PC-9 (cell line): ENCODE results near the gene ANKRD60. TPM values are rescaled to one million over a fixed set of nuclear protein-coding genes. Genes with fewer than 3 reads are reported as not detected.

ENCODE experiments used
- BruUV-seq: library from RNA; stranded (reverse); fragments of 400-500 nt; replicated peaks from 2 replicates; lab custom pipeline; 2021; lab: Mats Ljungman, UMichigan
- CTCF ChIA-PET: fragments of 300-600 bp; sonication (Branson Sonifier 250); formaldehyde crosslinking; loops from one replicate; lab custom pipeline; 2022; ENCODE audit warnings: antibody characterized with exemption; lab: Charles Lee
- POLR2A ChIA-PET: fragments of 300-600 bp; sonication (Branson Sonifier 250); formaldehyde crosslinking; loops from one replicate; lab custom pipeline; 2022; ENCODE audit warnings: antibody characterized with exemption; ENCODE audit not compliant: unreplicated experiment; lab: Charles Lee
- DNase-seq, 2 experiments: peaks; one replicate each; pipeline versions ENCODE4 v3.0.0 to v3.0.0-alpha.2; 2015 to 2022; ENCODE audit warnings: mixed read lengths in 1 of 2
- H2AFZ ChIP-seq: fragments of 200-600 bp; sonication (generic); 2 replicates; pipeline ENCODE4 v1.8.1; 2017; ENCODE audit warnings: antibody characterized with exemption
- H3F3A ChIP-seq: fragments of 200-600 bp; sonication (generic); 2 replicates; pipeline ENCODE4 v1.8.1; 2017; ENCODE audit warnings: antibody characterized with exemption, mild to moderate bottlenecking, low read depth; ENCODE audit not compliant: insufficient read depth
- H3K27ac ChIP-seq: fragments of 200-600 bp; sonication (generic); 2 replicates; pipeline ENCODE4 v1.6.1; 2016; ENCODE audit warnings: mixed run types
- H3K27me3 ChIP-seq: fragments of 200-600 bp; sonication (generic); 2 replicates; pipeline ENCODE4 v1.6.1; 2016; ENCODE audit warnings: low read depth, mixed run types; ENCODE audit not compliant: insufficient read depth
- H3K36me3 ChIP-seq: fragments of 200-600 bp; sonication (generic); 2 replicates; pipeline ENCODE4 v1.6.1; 2016; ENCODE audit warnings: low read depth, mixed run types
- H3K4me1 ChIP-seq: fragments of 200-600 bp; sonication (generic); replicated peaks from 2 replicates; pipeline ENCODE4 v1.6.1; 2016; ENCODE audit warnings: mixed run types; ENCODE audit not compliant: insufficient read depth
- H3K4me2 ChIP-seq: fragments of 200-600 bp; sonication (generic); 2 replicates; pipeline ENCODE4 v1.6.1; 2017; ENCODE audit warnings: mixed run types
- H3K4me3 ChIP-seq: fragments of 200-600 bp; sonication (generic); 2 replicates; pipeline ENCODE4 v1.6.1; 2016; ENCODE audit warnings: mixed run types
- H3K79me2 ChIP-seq: fragments of 200-600 bp; sonication (generic); 2 replicates; pipeline ENCODE4 v1.6.1; 2017; ENCODE audit warnings: low read depth, mixed run types
- H3K9me2 ChIP-seq: fragments of 200-600 bp; sonication (generic); 2 replicates; pipeline ENCODE4 v1.8.1; 2017; ENCODE audit warnings: mild to moderate bottlenecking; ENCODE audit not compliant: insufficient read depth
- H3K9me3 ChIP-seq: fragments of 200-600 bp; sonication (generic); 2 replicates; pipeline ENCODE4 v1.8.1; 2016; ENCODE audit warnings: low read depth; ENCODE audit not compliant: insufficient read depth
- H4K20me1 ChIP-seq: fragments of 200-600 bp; sonication (generic); 2 replicates; pipeline ENCODE4 v1.8.1; 2017; ENCODE audit not compliant: insufficient read depth
- CTCF ChIP-seq: fragments of 200-600 bp; sonication (generic); conservative IDR thresholded peaks from 2 replicates; pipeline ENCODE4 v1.6.1; 2017; ENCODE audit warnings: mixed run types, antibody characterized with exemption, mild to moderate bottlenecking, moderate library complexity
- EZH2 ChIP-seq: fragments of 200-600 bp; sonication (generic); IDR thresholded peaks from 2 replicates; pipeline ENCODE4 v1.8.0; 2017; ENCODE audit warnings: antibody characterized with exemption, low read depth
- intact Hi-C: fragments of 100-400 bp; cut with micrococcal nuclease; formaldehyde crosslinking; loops from one replicate; pipeline ENCODE4 v1.10.0; 2022; ENCODE audit not compliant: unreplicated experiment
- total RNA-seq: library from RNA; stranded (reverse); gene quantifications from 2 replicates; pipeline ENCODE4 v1.2.3, GENCODE V29; 2021

The ANKRD60 gene
- total RNA-seq, 1 experiment from 2014 or later = not detected

- Histone ChIP-seq H3K27ac (no peak overlapping the region), H2AFZ (no peak overlapping the region), H3K9me3 (peaks cover 3% of the 10 kb centered on the region; the same call in 1 of the 2 replicates), H3K79me2 (no peaks in the 10 kb centered on the region), H3K36me3 (no peaks in the 10 kb centered on the region), H3K4me3 (no peak overlapping the region), H3F3A (no peaks in the 10 kb centered on the region; the same call in 1 of the 2 replicates), H3K4me2 (no peak overlapping the region), H3K4me1 (peaks cover 9% of the 10 kb centered on the region), H3K9me2 (no peaks in the 10 kb centered on the region), H3K27me3 (no peaks in the 10 kb centered on the region), H4K20me1 (no peaks in the 10 kb centered on the region)
- BruUV-seq = no TSS peak
- CTCF ChIA-PET = no interaction called here
- intact Hi-C loops = no loop called here
- TF ChIP-seq EZH2 (no peak), CTCF (no peak)
- DNase-seq = no peak
- POLR2A ChIA-PET = no interaction called here
These were observed 44.4 kb downstream of the ANKRD60 start for GRCh38 chr20:58184063-58184462.

GRCh38 chr20:58182521-58183140, 45.8 kb downstream of the ANKRD60 start:
- no peaks in the 10 kb centered on the region for H3K27me3 ChIP-seq
- TF ChIP-seq CTCF (no peak), EZH2 (no peak)
- no peak overlapping the region for H3K4me2 ChIP-seq
- no peaks in the 10 kb centered on the region for H3K79me2 ChIP-seq
- no peak for DNase-seq
- H3K9me3 ChIP-seq = peaks cover 3% of the 10 kb centered on the region; the same call in 1 of the 2 replicates
- no peak overlapping the region for H3K4me3 ChIP-seq
- no TSS peak for BruUV-seq
- no peak overlapping the region for H3K27ac ChIP-seq
- no peaks in the 10 kb centered on the region for H4K20me1 ChIP-seq
- H3K36me3 ChIP-seq = no peaks in the 10 kb centered on the region
- H3K4me1 ChIP-seq = peaks cover 15% of the 10 kb centered on the region
- H3F3A ChIP-seq = no peaks in the 10 kb centered on the region
- H2AFZ ChIP-seq = no peak overlapping the region
- no peaks in the 10 kb centered on the region for H3K9me2 ChIP-seq
- ChIA-PET CTCF (interaction anchor here (0.7 kb wide), 2 partner anchors 18 to 560 kb away, joined by 3 to 4 read pairs; no protein-coding TSS in a partner anchor), POLR2A (no interaction called here)
- intact Hi-C loops = no loop called here

- TF ChIP-seq EZH2 (no peak), CTCF (peak; percentile 99)
- peak in 1 of 2 experiments; percentile 73 for DNase-seq
- peak overlapping the region; percentile 81 for H3K4me2 ChIP-seq
- H3K4me1 ChIP-seq = peaks cover 15% of the 10 kb centered on the region
- H3F3A ChIP-seq = no peaks in the 10 kb centered on the region
- H4K20me1 ChIP-seq = no peaks in the 10 kb centered on the region
- no TSS peak for BruUV-seq
- ChIA-PET POLR2A (no interaction called here), CTCF (interaction anchor here (0.6 to 1.5 kb wide), 5 partner anchors 47 to 410 kb away, joined by 3 to 8 read pairs (median 3); no protein-coding TSS in a partner anchor)
- H3K4me3 ChIP-seq = peak overlapping the region; percentile 40
- H3K9me2 ChIP-seq = no peaks in the 10 kb centered on the region
- H3K9me3 ChIP-seq = peaks cover 3% of the 10 kb centered on the region; the same call in 1 of the 2 replicates
- H3K27ac ChIP-seq = no peak overlapping the region
- intact Hi-C loops = loop anchor here (1.0 to 10.0 kb wide), 11 partner anchors 47 to 557 kb away; no protein-coding TSS in a partner anchor
- no peaks in the 10 kb centered on the region for H3K79me2 ChIP-seq
- H2AFZ ChIP-seq = peak overlapping the region; percentile 69
- H3K36me3 ChIP-seq = no peaks in the 10 kb centered on the region
- H3K27me3 ChIP-seq = no peaks in the 10 kb centered on the region
These were observed 48.9 kb downstream of the ANKRD60 start for GRCh38 chr20:58179432-58180099.
